Esophagus muscularis mucosa (tissue), 4 donors: ENCODE results near the gene MPC1.

ENCODE experiments used
- EP300 ChIP-seq: sonication (generic); formaldehyde crosslinking; IDR thresholded peaks from one replicate; pipeline ENCODE4 v1.6.1; 2017; ENCODE audit warnings: antibody characterized with exemption
- POLR2A ChIP-seq: fragments of 450-650 bp; IDR thresholded peaks from one replicate; pipeline ENCODE4 v1.6.1; 2017; ENCODE audit warnings: antibody characterized with exemption, moderate library complexity, mild to moderate bottlenecking, low read depth
- POLR2AphosphoS5 ChIP-seq, 2 donors: sonication (generic); formaldehyde crosslinking; IDR thresholded peaks; one replicate each; pipeline ENCODE4 v1.6.1; 2017; ENCODE audit warnings: antibody characterized with exemption in 2 of 2
- TF ChIP-seq, protein P1 (sequence below), 3 experiments: fragments of 200-600 bp in 2 of 3; fragments of 450-650 bp in 1 of 3; sonication (generic) in 2 of 3; IDR thresholded peaks; one replicate each; pipeline ENCODE4 v1.5.1; 2017 to 2019; ENCODE audit warnings: antibody characterized with exemption in 3 of 3, mild to moderate bottlenecking in 2 of 3, moderate library complexity in 1 of 3

- TF ChIP-seq, protein P1, sequence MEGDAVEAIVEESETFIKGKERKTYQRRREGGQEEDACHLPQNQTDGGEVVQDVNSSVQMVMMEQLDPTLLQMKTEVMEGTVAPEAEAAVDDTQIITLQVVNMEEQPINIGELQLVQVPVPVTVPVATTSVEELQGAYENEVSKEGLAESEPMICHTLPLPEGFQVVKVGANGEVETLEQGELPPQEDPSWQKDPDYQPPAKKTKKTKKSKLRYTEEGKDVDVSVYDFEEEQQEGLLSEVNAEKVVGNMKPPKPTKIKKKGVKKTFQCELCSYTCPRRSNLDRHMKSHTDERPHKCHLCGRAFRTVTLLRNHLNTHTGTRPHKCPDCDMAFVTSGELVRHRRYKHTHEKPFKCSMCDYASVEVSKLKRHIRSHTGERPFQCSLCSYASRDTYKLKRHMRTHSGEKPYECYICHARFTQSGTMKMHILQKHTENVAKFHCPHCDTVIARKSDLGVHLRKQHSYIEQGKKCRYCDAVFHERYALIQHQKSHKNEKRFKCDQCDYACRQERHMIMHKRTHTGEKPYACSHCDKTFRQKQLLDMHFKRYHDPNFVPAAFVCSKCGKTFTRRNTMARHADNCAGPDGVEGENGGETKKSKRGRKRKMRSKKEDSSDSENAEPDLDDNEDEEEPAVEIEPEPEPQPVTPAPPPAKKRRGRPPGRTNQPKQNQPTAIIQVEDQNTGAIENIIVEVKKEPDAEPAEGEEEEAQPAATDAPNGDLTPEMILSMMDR (IDR thresholded peaks at IDR 0.05) = no peak
- TF ChIP-seq POLR2A (no peak), POLR2AphosphoS5 (IDR thresholded peaks at IDR 0.05) (no peak), EP300 (no peak)
Measured at GRCh38 chr6:166420351-166420750, 37.6 kb upstream of the MPC1 start.
